Retina (tissue), 1 donor: ENCODE results near the gene RFPL3.
A peak's percentile ranks its signal among the peaks of the same experiment; 100 is the strongest.
"Not testable (repeated sequence)": the region's sequence is repeated elsewhere in the genome, so short reads cannot be mapped to it uniquely, and the experiment has no call there.

Source experiments
- DNase-seq: peaks from one replicate; pipeline ENCODE4 v3.0.0-alpha.2; 2016

RFPL3 gene

GRCh38 chr22:32331236-32331917, 26.3 kb upstream of the RFPL3 start:
- DNase-seq, result no peak

GRCh38 chr22:32331918-32332725, 25.5 kb upstream of the RFPL3 start:
- peak; percentile 49 for DNase-seq

- DNase-seq, result no peak
These were observed 24.4 kb upstream of the RFPL3 start for GRCh38 chr22:32333141-32333768.

GRCh38 chr22:32333769-32334659, 23.7 kb upstream of the RFPL3 start:
- DNase-seq, result no peak

GRCh38 chr22:32334660-32335365, 22.9 kb upstream of the RFPL3 start:
- DNase-seq, result no peak

- DNase-seq, result no peak
These were observed 22.2 kb upstream of the RFPL3 start for GRCh38 chr22:32335471-32335870.

- peak; percentile 51 for DNase-seq
These were observed 21.5 kb upstream of the RFPL3 start for GRCh38 chr22:32336121-32336603.

GRCh38 chr22:32336771-32337424, 20.8 kb upstream of the RFPL3 start:
- DNase-seq, result peak; percentile 50

GRCh38 chr22:32337425-32337824, 20.2 kb upstream of the RFPL3 start:
- not testable (repeated sequence) for DNase-seq

- DNase-seq, result no peak
These were observed 18.9 kb upstream of the RFPL3 start for GRCh38 chr22:32338757-32339156.

- no peak for DNase-seq
These were observed 18.3 kb upstream of the RFPL3 start for GRCh38 chr22:32339190-32340012.

GRCh38 chr22:32340411-32340810, 17.3 kb upstream of the RFPL3 start:
- DNase-seq, result peak; percentile 60

- peak; percentile 67 for DNase-seq
These were observed 16.4 kb upstream of the RFPL3 start for GRCh38 chr22:32341122-32341740.

GRCh38 chr22:32342977-32343376, 14.7 kb upstream of the RFPL3 start:
- no peak for DNase-seq

- DNase-seq, result no peak
These were observed 13.7 kb upstream of the RFPL3 start for GRCh38 chr22:32343941-32344340.

GRCh38 chr22:32348031-32348611, 9.5 kb upstream of the RFPL3 start:
- DNase-seq, result no peak

- not testable (repeated sequence) for DNase-seq
These were observed 5.8 kb upstream of the RFPL3 start for GRCh38 chr22:32351875-32352274.

- no peak for DNase-seq
These were observed 5.0 kb upstream of the RFPL3 start for GRCh38 chr22:32352681-32353080.

GRCh38 chr22:32353292-32353691, 4.4 kb upstream of the RFPL3 start:
- DNase-seq, result no peak

- DNase-seq, result no peak
These were observed 3.8 kb upstream of the RFPL3 start for GRCh38 chr22:32353840-32354239.
